NCI-H2227 treated with DMSO at 0.1 percent for 48 hours (cell line): ENCODE data around the gene MALRD1.

Experiments
- DNase-seq: peaks from one replicate; lab custom pipeline; 2025; lab: John Stamatoyannopoulos, UW

The MALRD1 gene

DNA sequence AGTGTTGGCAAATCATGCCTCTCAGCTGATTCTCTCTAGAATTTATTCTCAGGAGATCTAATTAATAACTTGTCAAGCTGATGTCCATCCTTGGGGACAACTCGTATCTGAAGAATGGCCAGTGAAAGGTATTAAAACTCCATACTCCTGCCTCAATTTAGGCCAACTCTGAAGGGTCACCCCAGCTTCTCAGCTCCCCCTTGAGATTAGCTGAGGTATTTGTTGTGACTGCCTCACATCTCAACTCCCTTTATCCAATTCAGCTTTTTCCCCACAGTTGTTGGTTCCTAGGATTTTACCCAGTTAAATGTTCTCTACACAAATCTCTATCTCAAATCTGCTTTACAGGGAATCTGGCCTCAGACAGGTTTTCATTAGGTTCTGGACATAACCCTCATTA is 182.4 kb downstream of the MALRD1 start:
- DNase-seq, result no peak

DNA sequence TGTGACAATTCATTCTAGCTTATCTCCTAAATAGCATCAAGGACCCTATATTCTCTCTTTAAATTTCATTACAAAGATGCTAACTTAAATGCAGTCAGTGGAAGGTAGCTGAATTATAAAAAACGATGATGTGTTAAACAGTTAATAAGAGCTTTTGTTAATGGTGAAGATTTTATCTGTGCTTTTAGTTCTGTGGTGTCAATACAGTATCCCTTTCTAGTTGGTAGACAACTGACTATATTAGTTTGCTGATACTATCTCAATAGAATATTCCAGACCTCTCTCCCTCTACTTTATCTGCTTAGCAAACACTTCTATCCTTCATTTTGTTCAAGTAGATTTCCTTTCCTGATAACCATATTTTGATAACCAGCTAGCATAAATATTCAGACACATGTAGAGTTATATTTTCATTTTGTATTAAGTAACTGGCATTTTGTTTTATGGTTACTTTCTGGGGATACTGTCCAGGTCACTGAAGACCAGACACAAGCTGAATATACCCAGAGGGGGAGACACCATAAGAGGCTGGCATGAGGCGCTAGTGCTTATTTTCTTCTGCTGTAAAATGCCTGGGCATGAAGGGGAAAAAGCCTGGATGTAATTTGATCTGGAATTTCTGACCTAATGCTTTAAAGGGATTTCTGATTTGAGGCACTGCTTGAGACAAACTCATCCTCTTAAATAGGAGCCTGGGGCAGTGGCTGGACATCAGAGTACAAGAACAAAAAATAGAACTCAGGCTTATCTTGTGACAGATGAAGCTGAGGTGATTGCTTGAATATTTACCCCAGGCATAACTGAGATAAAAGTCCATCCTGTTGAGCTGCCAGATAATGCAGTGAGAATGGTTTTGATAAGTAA is 197.5 kb downstream of the MALRD1 start:
- DNase-seq, result no peak

DNA sequence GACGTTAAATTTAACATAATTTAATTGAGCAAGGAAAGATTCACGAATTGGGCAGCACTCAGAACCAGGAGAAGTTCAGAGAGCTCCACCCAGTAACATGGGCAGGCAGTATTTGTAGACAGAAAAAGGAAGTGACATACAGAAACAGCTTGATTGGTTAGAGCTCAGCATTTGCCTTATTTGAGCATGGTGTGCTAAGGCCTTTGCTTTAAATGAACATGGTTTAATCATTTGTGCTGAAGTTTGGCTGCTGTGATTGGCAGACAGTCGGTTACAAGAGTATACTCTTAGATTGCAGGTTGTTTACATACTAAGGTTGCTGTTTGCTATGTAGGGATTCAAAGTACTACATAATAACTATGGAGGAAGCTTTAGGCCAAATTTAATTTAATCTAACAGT is 199.2 kb downstream of the MALRD1 start:
- DNase-seq, result no peak

DNA sequence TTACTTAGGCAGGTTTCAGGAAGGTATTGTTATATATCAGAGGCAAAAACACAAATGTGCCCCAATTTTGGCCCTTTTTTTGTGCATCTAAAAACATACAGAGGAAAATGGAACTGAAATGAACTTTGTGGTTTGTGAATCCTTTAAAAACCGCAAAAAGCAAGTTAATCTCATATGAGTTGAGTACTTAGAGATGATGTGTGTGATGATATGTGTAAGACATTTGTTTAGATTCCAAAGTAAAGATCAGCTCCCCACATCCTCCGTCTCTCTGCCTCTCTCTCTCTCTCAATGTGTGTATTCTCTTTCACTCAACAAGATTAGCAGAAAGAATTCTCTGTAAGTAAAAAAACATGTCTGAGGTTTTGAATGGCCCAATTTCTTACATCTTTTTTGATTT is 201.9 kb downstream of the MALRD1 start:
- no peak for DNase-seq

DNA sequence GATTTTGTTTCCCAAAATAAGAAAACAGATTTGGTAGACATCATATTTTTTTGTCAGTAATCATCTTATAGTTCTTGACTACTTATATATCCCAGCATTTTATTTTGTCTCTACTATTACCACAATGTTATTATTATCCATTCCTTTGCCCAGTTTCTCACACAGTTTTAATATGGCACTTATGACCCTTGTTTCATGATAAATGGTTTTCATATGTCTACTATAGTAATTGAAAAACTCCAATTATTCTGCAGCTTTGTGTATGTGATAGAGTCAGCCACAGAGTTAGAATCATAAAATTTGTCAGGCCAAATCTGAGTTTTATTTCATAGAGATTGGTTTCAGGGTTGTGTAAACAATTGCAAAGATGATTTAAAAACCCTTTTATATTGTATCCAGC is 203.9 kb downstream of the MALRD1 start:
- DNase-seq, result no peak

DNA sequence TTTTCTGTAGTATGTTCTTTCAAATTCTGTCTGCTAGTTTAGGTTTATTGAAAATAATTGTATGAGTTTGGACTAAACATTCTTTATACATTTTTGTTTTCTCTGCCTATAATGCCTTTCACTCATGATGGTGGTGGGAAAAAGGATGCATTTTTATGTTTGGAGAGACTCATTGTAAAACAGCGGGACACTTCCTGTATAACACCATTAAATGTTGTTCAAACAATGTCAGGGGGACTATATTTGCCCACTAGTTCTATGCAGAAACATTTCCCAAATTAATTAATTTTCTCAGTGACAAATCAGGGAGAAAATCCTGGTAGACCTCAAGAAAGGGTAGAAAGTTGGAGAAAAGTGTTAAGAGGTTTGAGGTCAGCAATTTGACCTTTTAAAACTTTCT is 207.7 kb downstream of the MALRD1 start:
- no peak for DNase-seq

DNA sequence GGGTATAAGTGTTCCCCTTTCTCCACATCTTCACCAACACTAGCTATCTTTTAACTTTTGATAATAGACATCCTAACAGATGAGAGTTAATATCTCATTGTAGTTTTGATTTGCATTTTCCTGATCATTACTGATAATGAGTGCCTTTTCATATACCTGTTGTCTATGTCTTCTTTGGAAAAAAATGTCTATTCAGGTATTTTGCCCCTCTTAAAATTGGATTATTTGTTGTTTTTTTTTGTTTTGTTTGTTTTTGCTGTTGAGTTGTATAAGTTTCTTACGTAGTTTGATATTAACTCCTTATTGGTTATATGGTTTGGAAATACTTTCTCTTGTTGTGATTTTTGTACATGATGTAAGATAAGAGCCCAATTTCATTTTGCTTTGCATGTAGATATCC is 214.7 kb downstream of the MALRD1 start:
- no peak for DNase-seq

DNA sequence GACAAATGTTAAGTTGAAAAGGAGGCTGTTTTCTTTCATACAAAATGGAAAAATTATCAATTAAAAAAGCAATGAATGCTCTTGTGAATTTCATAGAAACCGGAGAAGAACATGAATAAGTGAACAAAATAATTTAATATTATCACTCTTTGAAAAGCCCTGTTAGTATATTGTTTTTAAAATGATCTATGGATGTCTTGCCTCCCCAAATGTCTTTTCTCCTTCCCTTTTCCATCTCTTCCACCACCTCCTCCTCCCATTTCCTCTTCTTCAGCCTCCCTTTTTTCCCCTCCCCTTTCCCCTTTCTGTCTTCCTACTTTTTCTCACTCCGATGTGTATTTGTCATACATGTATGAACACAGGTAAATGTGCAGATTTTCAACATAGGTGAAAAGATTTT is 234.7 kb downstream of the MALRD1 start:
- DNase-seq, result no peak

DNA sequence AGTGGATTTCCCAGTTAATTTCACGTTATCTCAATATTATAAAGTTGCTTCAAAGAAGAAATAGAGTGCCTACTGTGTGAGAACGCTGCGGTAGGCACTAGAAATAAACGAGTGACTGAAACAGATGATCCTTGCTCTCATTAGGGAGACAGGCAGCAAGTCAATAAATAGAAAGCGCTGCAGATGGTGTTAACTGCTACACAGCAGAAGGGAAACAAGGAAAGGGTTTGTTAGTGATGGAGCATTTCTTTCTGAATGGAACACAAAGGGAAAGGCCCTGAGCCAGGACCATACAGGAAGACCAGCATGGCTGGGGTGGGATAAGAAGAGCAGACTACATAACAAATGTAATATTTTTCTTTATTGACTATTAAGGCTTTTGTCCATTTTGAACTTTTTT is 235.2 kb downstream of the MALRD1 start:
- no peak for DNase-seq

DNA sequence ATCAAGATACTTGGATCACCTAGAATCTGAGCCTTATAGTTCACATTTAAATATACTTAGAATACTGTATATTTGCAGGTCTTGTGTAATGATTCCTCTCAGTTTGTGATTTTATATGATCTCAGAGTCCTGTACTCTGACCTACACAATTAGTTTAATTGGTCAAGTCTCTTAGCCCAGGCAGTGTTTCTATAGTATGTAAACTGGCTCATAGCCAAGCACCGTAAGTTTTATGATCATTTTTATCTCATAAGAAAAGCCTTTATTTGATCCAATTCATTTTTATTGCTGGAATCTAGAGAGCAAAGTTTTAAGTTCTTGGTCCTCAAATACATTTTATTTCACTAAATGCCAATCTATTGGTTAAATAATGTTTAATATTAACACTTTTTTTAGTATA is 242.2 kb downstream of the MALRD1 start:
- no peak for DNase-seq

DNA sequence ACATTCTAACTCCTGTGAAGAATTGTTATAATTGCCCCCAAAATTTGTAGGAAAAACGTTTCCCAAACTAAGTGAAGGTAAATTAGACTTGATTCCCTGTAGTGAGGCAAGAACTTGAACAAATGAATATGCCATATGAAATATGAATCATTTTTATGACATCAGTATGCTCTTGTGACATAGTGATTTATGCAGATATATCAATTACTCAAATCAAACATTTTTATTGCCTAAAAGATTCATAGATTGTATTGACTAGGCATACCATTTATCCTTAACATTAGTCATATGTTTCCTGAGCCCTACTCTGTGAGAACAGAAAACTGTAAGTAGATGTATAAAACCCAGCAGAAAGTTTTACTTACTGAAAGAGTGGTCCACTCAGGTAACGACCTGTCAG is 245.6 kb downstream of the MALRD1 start:
- DNase-seq, result no peak

DNA sequence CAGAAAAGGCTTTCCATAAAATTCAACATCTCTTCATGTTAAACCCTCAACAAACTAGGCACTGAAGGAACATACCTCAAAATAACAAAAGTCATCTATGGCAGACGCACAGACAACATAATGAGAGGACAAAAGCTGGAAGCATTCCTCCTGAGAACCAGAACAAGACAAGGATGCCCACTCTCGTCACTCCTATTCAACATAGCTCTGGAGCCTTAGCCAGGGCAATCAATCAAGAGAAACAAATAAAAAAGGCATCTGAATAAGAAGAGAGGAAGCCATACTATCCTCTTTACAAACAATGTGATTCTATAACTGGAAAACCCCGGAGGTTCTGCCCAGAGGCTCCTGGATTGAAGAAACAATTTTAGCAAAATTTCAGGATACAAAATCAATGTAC is 251.0 kb downstream of the MALRD1 start:
- DNase-seq, result no peak

DNA sequence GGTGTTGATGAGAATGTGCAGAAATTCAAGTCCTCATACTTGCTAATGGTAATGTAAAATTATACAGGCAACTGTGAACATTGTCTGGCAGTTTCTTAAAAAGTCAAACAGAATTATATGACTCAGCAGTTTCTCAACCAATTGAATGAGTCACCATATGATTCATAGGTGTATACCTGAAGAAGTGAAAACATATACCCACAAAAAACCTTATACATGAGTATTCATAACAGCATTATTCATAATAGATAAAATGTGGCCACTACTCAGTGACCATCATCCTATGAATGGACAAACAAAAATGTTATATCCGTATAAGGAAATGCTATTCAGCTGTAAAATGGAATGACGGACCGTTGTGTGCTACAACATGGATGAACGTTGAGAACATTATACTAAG is 253.5 kb downstream of the MALRD1 start:
- DNase-seq, result no peak

DNA sequence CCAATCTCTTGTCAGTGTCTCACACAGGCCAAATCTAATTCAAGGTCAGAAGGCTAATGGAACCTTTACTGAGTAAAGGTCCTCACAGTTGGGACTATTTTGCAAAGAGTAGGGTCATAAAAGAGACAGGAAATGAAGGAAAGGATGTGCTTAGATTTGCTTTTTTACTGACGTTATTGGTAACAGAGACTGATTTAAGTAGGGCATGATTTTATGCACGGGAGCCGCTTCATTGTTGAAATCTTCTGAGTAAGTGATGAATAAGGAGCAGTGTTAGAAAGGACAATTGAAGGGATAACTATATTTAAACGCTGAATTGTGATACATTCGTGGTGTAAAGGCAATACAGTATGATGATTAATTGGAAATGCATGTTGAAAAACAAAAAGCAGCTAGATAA is 261.5 kb downstream of the MALRD1 start:
- DNase-seq, result no peak

DNA sequence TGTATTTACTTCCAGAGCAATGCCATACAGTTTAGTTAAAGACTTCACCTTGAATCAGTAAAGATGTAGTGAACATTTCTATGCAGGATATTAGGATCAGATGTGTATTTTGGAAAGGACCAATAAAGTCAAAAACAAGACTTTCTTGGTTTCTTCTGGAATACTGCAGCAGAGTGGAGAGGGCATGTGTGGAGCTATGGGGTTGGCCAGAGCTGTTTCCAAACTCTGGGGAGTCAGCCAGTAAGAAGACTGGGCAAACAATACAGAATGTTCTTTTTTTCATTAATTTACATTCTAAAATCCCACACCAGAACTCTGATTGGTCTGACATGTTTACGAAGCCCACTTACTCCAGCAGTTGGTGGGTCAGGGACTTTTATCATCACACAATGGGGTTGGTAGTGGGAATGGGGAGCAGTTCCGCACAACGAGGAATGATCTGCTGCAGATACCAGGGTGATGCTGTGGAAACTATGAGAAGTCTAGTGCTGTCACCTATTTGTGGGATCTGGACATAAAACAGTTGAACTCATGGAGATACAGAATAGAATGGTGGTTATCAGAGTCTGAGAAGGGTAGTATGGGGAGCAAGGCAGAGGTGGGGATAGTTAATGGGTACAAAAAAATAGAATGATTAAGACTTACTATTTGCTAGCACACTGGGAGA is 267.7 kb downstream of the MALRD1 start:
- DNase-seq, result no peak

DNA sequence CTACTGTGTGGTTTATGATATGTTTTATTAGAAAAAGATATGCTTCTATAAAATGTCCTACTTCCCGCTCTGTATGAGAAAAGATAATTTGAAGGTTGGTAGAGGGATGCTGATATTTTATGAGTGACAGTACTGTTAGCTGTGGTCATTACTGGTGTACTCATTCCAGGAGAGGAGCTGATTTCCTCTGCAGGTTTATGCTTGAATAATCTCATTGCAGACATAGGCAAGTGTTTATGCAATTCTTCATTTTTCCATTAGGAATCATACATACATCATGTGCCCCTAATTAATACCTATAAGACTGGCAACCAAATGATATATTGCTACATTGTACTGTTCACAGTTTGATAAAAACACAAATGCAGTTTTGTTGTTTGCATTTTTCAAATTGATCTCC is 269.4 kb downstream of the MALRD1 start:
- DNase-seq, result no peak

DNA sequence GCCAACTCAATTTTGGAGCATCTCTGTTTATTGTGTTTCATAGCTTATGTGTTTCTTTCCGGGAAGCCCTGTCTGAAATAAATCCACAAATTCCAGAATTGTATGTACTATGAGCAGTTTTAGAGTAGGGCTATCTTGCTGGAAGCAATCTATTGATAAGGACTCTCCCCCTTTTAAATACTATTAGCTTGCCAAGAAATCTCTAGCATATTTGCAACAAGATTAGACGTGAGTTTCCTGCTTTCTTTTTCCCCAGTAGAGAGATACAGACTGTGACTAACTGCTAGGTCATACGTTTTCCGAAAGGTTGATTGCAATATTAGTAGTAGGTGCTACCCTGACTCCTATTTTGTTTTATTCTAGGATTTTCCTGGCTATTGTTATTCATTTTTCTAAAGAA is 277.0 kb downstream of the MALRD1 start:
- no peak for DNase-seq

DNA sequence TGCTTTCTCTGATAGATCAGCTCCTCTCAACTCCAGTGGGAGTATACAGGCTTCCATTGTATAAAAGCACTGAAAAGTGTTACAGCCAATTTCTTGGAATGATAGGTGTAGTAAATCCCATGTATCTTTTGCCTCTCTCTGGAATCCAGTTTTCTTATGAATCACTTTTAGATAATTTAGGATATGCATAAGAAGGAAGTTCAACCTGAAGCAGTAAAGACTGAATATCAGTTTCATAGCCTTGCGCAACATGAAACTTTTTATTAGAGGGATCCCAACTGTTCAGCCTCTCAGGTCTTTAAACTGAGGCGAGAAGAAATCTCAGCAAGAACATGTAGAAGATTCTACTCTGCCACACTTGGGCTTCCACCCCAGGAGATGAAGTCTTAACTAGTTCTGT is 280.0 kb downstream of the MALRD1 start:
- no peak for DNase-seq

DNA sequence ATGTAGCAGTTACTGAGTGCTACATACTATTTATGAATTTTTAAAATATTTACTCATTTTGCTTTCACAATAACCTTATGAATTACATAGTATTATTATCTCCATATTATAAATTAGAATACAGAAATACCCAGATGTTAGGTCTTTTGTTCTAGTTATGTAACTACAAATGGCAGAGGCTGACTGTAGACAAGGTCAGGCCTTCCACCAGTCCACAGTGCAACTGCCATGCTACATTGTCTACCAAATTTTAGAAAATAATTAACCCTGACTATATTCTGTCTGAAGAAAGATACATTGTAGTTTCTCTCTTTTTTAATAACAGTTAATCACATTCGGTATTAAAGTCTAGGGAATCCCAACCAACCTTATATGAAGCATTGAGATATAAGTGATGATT is 280.9 kb downstream of the MALRD1 start:
- DNase-seq, result no peak

DNA sequence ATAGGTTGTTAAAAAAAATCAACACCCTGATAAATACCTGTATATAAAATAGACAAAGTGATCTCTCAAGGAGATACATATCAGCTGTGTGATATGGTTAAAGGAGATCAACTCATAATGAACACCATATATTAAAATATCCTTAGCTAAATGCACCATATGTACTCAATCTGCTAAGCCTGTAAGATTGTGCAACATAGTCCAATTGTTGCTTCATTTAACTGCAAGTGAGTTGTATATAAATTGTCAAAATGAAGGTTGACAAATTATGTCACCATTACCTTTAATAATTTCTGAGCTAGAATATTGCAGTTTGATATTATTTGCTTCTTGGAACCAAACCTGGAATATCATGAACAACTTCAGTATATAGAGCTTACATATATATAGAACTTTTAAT is 283.7 kb downstream of the MALRD1 start:
- no peak for DNase-seq

DNA sequence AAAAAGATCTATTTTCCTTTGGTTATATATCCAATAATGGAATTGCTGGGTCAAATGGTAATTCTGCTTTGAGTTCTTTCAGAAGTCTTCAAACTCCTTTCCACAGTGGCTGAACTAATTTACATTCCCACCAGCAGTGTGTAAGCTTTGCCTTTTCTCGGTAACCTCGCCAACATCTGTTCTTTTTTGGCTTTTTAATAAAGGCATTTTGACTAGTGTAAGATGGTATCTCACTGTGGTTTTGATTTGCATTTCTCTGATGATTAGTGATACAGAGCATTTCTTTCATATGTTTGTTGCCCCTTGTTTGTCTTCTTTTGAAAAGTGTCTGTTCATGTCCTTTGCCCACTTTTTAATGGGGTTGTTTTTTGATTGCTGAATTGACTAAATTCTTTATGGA is 285.0 kb downstream of the MALRD1 start:
- no peak for DNase-seq

DNA sequence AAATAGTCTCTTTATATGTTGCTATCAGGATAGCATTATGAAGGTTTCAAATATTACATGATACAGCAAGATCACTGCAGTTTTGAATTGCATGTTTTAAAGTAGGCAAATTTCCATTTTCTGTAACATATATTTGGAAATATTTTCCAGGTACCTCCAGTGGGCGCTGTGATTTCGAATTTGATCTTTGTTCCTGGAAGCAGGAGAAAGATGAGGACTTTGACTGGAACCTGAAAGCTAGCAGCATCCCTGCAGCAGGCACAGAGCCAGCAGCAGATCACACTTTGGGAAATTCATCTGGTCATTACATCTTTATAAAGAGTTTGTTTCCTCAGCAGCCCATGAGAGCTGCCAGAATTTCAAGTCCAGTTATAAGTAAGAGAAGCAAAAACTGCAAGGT is 299.0 kb downstream of the MALRD1 start:
- DNase-seq, result no peak

DNA sequence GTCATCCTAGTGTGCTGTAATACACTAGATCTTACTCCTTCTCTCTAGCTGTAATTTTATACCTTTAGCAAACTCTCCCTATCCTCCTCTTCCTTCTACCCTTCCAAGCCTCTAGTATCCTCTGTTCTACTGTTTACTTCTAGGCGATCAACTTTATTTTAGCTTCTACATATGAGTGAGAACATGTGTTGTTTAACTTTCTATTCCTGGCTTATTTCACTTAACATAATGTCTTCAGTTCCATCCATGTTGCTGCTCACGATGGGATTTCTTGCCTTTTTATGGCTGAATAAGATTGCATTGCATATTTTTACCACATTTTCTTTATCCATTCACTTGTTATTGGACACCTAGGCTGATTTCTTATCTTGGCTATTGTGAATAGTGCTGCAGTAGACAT is 318.6 kb downstream of the MALRD1 start:
- DNase-seq, result no peak

DNA sequence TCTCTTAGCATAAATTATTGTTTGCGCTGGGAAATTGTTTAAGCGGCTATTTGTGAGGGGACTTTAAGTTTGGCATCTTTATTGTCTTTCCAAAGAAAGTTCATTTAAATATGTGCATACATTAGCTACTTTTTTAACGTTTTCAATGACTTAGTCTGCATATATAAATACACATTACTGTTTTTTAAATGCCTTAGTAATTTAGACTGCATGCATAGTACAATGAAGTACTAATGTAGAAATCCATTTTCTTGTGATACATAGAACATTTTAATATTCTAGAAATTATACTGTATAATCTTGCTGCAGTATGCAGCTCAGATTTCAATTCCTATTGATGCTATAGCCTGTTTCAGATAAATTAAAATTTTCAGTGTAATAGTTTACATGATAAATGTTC is 325.4 kb downstream of the MALRD1 start:
- DNase-seq, result no peak
